A172 (cell line): Measurements from ENCODE around the gene MAP3K4. TPM values are rescaled to one million over a fixed set of nuclear protein-coding genes. Genes with fewer than 3 reads are reported as not detected.
"Not testable (repeated sequence)": the region's sequence is repeated elsewhere in the genome, so short reads cannot be mapped to it uniquely, and the experiment has no call there.

Source experiments
- DNase-seq: peaks from one replicate; pipeline ENCODE4 v3.0.0-alpha.2; 2015; ENCODE audit warnings: low spot score
- total RNA-seq: library from RNA; depleted of rRNA; stranded (reverse); fragments of >200 nt; shearing (Covaris generic); gene quantifications from 2 replicates; pipeline ENCODE4 v1.2.3, GENCODE V29; 2014

MAP3K4 gene
- total RNA-seq, 1 experiment from 2014 or later = 19.5 TPM

GRCh38 chr6:160967833-160968232, 23.7 kb upstream of the MAP3K4 start:
- no peak for DNase-seq

- no peak for DNase-seq
These were observed 20.4 kb upstream of the MAP3K4 start for GRCh38 chr6:160971171-160971570.

GRCh38 chr6:160972111-160972510, 19.5 kb upstream of the MAP3K4 start:
- DNase-seq = peak; percentile 60

- DNase-seq = not testable (repeated sequence)
These were observed 19.0 kb upstream of the MAP3K4 start for GRCh38 chr6:160972594-160972993.

- no peak for DNase-seq
These were observed 18.0 kb upstream of the MAP3K4 start for GRCh38 chr6:160973311-160974250.

- DNase-seq = peak; percentile 64
These were observed 17.2 kb upstream of the MAP3K4 start for GRCh38 chr6:160974304-160974771.

- DNase-seq = no peak
These were observed 16.4 kb upstream of the MAP3K4 start for GRCh38 chr6:160975162-160975561.

GRCh38 chr6:160975961-160976360, 15.6 kb upstream of the MAP3K4 start:
- not testable (repeated sequence) for DNase-seq

GRCh38 chr6:160978141-160978901, 13.2 kb upstream of the MAP3K4 start:
- DNase-seq = no peak

- DNase-seq = no peak
These were observed 12.4 kb upstream of the MAP3K4 start for GRCh38 chr6:160979061-160979708.

- not testable (repeated sequence) for DNase-seq
These were observed 8.1 kb upstream of the MAP3K4 start for GRCh38 chr6:160983377-160983948.

- DNase-seq = no peak
These were observed 4.7 kb upstream of the MAP3K4 start for GRCh38 chr6:160986851-160987250.

- DNase-seq = no peak
These were observed 4.3 kb upstream of the MAP3K4 start for GRCh38 chr6:160987265-160987664.

GRCh38 chr6:160990847-160991405, 643 bp upstream of the MAP3K4 start:
- DNase-seq = no peak

GRCh38 chr6:160992061-160992979, 751 bp downstream of the MAP3K4 start:
- DNase-seq = peak; percentile 51

GRCh38 chr6:160992980-160993314, 1.4 kb downstream of the MAP3K4 start:
- no peak for DNase-seq

- DNase-seq = no peak
These were observed 3.7 kb downstream of the MAP3K4 start for GRCh38 chr6:160995271-160995670.

- DNase-seq = no peak
These were observed 4.6 kb downstream of the MAP3K4 start for GRCh38 chr6:160996131-160996601.

GRCh38 chr6:160998217-160998616, 6.6 kb downstream of the MAP3K4 start:
- DNase-seq = no peak

- DNase-seq = no peak
These were observed 7.2 kb downstream of the MAP3K4 start for GRCh38 chr6:160998766-160999165.
